Measurements from ENCODE around the gene TINAG.

DNA sequence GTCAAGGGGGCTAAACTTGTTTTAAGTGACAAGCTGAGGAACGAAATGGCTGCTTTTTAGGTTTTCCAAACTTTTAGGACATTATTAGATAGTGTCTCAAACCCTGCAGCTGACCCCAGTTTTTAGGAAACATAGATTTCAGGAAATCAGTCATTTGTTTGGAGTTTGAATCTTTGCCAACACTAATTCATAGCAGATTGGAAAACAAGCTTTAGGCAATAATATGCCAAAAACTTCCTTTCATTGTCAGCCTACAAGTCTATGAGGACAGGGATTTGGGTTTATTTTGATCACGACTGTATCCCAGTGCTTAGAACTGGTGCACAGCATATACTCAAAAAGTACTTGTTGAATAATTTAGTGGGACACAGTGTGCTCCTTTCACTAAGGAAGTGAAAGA is 123.2 kb downstream of the TINAG start:
- TF ChIP-seq EZH2 (IDR thresholded peaks at IDR 0.05; ENCODE audit: low read length, unreplicated experiment) = no peak
- TF ChIP-seq, protein P1, sequence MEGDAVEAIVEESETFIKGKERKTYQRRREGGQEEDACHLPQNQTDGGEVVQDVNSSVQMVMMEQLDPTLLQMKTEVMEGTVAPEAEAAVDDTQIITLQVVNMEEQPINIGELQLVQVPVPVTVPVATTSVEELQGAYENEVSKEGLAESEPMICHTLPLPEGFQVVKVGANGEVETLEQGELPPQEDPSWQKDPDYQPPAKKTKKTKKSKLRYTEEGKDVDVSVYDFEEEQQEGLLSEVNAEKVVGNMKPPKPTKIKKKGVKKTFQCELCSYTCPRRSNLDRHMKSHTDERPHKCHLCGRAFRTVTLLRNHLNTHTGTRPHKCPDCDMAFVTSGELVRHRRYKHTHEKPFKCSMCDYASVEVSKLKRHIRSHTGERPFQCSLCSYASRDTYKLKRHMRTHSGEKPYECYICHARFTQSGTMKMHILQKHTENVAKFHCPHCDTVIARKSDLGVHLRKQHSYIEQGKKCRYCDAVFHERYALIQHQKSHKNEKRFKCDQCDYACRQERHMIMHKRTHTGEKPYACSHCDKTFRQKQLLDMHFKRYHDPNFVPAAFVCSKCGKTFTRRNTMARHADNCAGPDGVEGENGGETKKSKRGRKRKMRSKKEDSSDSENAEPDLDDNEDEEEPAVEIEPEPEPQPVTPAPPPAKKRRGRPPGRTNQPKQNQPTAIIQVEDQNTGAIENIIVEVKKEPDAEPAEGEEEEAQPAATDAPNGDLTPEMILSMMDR (conservative IDR thresholded peaks at IDR 0.05; ENCODE audit: low read depth, low read length) = no peak

Data from PC-3 (cell line).